Glomerular visceral epithelial cell (primary cell): ENCODE measurements around the gene TIA1.
"Not testable (repeated sequence)": the region's sequence is repeated elsewhere in the genome, so short reads cannot be mapped to it uniquely, and the experiment has no call there.

Experiments used
- DNase-seq: peaks from one replicate; pipeline ENCODE4 v3.0.0-alpha.2; 2016; ENCODE audit errors: extremely low spot score

TIA1 gene

DNA sequence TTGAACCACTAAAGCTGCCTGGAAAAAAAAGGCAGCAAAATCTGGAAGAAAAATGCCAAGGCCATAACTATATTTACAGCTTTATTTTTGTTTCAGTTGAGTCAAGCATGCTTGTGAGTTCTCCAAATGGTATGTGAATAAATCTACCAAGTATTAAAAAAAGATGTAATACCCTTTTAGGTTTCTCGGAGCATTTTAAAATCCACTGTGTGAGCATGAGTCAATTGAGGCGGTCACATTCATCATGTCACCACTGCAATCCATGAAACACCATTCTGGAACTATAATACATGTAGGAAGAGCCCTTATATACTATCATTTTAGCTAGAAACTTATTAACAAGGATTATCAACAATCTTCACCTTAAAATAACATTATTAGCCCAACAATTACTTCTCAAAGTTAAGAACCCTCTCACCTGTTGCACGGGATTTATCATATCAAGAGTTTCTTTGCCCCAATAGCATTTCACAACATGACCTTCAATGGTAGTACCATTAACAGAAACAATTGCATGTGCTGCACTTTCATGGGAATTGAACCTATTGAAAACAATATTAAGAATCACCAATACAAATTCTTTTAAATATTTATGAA is 33.4 kb downstream of the TIA1 start:
- no peak for DNase-seq

DNA sequence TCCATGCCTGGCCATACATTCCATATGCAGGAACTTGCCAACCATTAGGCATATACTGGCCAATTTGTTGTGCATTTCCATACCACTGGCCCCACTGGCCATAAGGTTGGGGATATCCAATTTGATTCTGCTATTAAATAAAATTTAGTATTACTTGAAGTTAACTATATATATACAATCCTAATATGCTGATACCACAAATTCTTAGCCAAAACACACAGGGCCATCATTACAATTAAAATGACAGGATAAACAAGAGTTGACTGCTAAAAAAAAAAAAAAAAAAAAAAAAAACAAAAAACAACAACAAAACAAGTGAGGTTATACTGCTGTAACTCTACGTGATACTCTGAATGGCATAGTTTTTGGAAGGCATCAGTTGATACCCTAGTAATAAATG is 34.1 kb downstream of the TIA1 start:
- no peak for DNase-seq

DNA sequence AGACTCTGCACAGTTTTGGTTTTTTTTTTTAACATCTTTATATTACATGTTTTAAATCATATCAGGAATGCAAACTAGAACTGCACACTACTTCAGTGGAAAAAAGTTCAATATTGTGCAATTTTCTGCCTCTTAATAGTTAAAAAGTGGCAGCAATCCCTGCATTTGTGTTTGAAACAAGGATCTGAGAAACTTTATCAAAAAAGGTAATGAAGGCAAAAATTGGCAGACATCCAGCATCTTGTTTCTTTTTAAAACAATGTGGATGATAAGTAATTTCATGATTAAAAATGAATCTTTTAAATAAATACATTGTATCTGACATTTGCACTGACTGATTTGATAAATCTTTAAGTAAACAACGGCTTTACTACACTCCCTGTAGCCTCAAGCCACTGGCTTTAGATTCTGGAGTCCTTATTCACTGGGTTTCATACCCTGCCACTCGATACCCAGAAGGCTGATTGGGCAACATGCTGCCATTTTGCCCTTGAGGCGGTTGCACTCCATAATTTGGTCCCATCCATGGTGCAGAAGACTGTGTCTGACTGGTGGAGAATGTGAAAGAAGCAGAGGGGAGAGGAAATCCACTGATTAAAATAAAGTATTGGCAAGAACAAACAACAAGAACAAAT is 36.0 kb downstream of the TIA1 start:
- DNase-seq: no peak

GRCh38 chr2:70211595-70211994 is 36.8 kb downstream of the TIA1 start:
- no peak for DNase-seq

- DNase-seq: no peak
These were observed 44.0 kb downstream of the TIA1 start for GRCh38 chr2:70204452-70204851.

- DNase-seq: no peak
These were observed 45.3 kb downstream of the TIA1 start for GRCh38 chr2:70203086-70203485.

- no peak for DNase-seq
These were observed 46.1 kb downstream of the TIA1 start for GRCh38 chr2:70202236-70202806.

- DNase-seq: no peak
These were observed 46.6 kb downstream of the TIA1 start for GRCh38 chr2:70201831-70202230.

GRCh38 chr2:70201225-70201768 is 47.1 kb downstream of the TIA1 start:
- DNase-seq: no peak

- no peak for DNase-seq
These were observed 49.0 kb downstream of the TIA1 start for GRCh38 chr2:70199320-70199864.

DNA sequence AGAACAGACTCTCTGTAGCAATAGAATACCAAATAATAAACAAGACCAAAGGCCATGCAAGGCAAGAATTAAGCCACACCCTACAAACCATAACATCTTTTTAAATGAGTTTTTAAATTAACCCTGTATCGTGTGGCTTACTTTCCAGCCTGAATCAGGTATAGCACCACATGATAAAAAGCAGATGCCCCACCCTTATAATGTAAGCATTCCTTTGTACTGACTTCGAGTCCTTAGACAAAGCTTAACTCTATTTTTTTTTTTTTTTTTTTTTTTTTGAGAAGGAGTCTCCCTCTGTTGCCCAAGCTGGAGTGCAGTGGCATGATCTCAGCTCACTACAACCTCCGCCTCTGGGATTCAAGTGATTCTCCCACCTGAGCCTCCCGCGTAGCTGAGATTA is 55.9 kb downstream of the TIA1 start:
- no peak for DNase-seq

DNA sequence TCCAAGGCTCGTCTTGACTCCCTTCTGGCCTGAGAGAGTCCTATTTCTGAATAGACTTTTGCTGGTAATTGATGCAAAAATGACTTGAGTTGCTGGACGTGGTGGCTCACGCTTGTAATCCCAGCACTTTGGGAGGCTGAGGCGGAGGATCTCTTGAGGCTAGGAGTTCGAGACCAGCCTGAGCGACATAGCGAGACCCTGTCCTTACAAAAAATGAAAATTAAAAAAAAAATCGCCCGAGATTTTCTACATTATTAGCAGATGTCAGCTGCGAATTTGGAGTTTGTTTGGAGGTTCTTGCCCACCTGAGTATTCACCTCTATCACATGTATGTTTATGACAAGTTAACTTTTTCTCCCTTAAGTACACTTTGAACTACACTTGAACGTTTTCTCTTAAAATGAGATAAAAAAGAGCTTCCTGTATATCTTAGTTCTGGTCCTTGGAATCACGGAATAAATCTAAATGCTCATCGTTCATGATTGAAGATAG is 57.1 kb downstream of the TIA1 start:
- no peak for DNase-seq

DNA sequence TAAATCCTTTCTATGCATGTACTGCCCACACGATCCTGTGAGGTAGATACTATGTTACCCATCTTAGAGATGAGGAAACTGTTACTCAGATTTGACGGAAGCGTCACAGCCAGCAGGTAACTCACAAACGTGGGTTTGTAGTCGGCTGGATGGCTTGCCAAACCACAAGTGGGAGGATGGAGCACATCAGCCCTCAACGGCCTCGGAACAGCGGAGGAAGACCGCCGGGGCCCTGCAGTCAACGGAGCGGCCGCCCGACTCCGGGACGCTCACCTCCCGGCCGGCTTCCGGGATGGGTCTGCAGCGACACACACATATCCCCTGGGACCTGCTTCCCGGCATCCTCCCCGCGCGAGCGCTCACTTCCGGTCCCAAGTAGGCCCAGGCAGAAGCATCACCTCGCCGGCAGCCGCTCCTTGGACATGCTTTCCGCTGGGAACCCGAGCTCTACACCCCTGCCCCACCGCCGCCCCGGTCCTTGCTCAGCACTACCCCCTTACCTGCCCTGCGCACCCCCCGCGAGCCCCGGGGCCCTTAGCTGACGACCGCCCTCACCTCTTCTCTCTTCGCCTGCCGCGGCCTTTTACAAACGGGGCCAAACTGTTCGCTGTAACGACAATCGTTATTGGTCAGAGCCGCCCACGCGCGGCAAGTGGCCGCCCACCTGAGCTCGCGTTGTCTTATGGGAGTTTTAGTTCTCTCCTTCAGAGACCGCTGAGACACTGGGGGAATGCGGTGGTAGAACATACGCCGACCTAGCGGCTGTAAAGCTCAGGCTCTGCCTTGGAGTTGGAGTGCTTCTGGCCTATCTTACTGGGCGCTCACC is 57.8 kb downstream of the TIA1 start, which contains the start of gene C2orf42:
Gene C2orf42 (minus strand): TSS at position 602 of the 826 bp plus-strand sequence. CDS start 9,034 bp downstream, outside the sequence.
- peak; percentile 95 for DNase-seq

- DNase-seq: no peak
These were observed 60.0 kb downstream of the TIA1 start for GRCh38 chr2:70188460-70188859.

- not testable (repeated sequence) for DNase-seq
These were observed 61.3 kb downstream of the TIA1 start for GRCh38 chr2:70187170-70187569.

DNA sequence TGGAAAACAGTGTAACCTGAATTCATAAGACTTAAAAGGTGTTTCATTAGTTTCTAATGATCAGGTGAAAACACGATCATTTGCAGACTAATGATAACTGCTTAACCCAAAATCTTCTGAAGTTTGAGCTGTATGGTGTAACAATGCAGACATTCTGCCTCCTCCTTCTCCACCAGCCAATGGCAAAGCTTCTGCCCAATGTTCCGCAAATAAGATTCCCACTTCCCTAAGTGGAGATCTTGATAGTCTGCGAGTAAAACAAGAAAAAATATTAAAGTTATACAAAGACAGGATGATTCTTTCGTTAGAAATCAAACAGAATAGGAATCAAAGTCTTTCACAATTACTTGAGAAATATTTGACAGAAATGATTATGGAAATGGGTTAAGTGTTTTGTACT is 65.7 kb downstream of the TIA1 start:
- DNase-seq: no peak

DNA sequence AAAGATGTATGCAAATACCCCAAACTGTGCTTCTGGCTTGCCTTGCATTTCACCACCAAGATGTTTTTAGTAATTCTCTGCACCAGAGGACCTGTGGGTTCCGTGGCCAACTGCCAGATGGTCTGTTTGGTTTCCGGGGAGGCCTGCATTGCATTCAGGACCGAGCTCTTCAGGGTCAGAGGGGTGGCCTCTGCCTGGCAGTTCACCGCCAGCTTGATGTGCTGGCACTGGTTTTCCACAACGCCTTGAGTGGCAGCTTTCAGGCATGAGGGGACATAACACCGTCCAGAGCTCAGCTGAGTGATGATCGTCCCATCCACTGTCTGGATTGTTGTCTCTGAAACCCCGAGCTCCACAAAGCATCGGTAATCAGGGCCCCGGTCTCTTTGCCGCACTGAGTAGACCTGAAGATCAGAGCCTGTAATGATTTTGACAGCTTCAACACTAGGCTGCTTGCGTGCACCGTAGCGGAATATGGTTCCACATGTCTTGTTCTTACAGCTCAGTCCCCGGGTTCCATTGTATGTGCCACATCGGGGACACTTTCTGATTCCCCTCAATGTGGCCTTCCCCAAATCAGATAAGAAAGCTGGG is 67.0 kb downstream of the TIA1 start:
- no peak for DNase-seq

DNA sequence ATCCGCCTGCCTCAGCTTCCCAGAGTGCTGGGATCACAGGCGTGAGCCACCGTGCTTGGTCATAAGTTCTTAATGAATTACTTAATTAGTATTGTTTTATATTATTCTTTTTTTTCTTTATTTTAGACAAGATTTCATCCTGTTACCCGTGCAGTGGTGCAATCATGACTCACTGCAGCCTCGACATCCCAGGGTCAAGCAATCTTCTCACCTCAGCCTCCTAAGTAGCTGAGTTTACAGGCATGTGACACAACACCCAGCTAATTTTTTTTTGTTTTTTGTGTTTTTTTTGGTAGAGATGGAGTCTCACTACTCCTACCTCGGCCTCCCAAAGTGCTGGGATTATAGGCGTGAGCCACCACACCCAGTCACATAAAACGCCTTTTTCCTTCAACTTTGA is 74.9 kb downstream of the TIA1 start:
- DNase-seq: no peak

DNA sequence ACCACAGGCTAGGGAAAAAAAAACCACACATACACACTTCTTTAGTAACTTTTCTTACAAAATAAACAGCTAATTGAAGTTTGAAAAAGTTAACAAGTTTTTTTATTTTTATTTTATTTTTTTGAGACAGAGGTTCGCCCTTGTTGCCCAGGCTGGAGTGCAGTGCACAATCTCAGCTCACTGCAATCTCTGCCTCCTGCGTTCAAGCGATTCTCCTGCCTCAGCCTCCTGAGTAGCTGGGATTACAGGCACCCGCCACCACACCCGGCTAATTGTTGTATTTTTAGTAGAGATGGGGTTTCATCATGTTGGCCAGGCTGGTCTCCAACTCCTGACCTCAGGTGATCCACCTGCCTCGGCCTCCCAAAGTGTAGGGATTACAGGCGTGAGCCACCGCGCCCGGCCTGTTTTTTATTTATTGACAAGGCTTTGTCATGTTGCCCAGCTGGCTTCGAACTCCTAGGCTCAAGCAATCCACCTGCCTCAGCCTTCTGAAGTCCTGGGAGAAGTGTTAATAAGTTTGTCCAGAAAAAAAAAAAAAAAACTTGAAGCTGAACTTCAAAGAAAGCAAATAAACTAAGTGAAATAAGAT is 78.7 kb downstream of the TIA1 start:
- not testable (repeated sequence) for DNase-seq

DNA sequence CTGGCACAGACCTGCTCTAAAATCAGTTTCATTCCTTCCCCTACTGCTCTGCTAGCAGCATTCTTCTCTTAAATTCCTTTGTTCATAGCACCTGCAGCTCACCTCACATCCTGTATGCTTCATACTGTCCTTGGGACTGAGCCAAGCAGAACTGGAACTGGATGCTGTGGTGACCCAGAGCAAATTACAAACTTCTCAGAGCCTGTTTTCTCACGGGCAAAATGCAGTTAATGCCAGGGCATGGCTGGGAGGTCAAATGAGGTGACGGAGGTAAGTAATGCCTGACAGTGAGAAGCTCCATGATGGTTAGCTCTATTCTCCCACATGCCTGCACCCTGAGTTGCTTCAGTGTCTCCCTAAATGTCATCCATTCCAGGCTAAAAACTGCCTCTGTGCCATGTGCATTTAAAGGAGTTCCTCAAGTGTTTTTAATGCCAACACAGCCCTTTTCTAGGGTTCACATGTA is 87.3 kb downstream of the TIA1 start:
- peak; percentile 30 for DNase-seq

GRCh38 chr2:70160545-70160944 is 87.9 kb downstream of the TIA1 start:
- no peak for DNase-seq
